Measurements from ENCODE around the gene SPEM3.
"Not testable (repeated sequence)": the region's sequence is repeated elsewhere in the genome, so short reads cannot be mapped to it uniquely, and the experiment has no call there.

The SPEM3 gene

GRCh38 chr17:7475764-7476422 is 47.2 kb downstream of the SPEM3 start:
- DNase-seq: peak; percentile 32

DNA sequence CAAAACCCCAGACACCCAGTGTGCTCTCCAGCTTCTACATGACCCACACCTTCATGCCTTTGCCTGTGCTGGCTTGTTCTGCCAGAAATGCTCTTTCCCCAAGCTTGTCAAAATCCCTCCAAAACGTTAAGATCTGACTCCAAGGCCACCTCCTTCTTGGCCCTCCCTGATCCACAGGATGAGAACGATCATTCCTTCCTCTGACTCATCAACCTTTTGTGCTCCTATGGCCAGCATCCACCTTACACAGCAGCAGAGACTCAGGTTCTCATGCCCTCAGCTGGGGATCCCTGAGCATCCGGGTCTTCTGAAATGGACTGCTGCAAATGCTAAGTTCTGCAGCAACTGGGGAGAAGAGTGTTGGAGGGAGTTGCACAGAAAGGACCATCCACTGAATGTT is 47.8 kb downstream of the SPEM3 start:
- DNase-seq: no peak

- DNase-seq: no peak
Measured at GRCh38 chr17:7476951-7477350, 48.3 kb downstream of the SPEM3 start.

DNA sequence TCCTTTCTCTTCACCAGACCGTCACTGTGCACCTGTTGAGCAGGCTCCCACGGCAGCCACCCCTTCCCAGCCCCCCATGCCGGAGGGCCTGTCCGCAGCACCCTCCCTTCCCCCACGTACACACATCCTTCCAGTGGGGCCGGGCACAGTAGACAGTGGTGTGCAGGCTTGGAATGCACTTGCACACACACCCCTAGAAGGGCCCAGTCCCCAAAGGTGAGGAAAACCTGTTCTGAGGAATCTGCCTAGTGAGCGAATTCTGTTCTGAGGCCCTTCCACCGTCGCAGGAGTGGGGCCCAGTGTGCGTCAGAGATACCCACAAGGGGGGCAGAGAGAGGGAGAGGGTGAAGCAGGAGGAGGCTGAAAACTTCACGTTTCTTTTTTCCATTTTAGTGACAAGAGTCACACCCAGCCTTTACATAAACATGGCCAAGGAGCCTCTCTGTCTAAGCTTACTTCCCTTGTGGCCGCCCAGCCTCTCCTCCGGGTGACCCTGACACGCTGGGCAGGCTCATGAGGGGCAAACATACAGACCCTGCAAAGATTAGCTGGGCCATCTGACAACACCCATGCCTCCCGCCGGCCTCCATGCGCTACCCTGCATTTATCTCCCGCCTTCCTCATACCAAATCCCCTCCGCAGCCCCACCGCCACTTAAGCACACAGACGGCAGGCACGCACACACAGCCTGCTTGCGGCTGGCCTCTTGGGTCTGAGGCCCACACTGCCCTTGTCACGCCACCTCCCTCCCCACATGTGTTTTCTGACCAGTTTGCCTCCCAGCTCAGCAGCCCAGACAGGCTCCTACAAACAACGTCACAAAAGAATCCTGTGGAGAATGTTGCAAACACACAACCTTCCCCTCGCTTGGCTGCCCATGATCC is 49.0 kb downstream of the SPEM3 start:
- DNase-seq: no peak

DNA sequence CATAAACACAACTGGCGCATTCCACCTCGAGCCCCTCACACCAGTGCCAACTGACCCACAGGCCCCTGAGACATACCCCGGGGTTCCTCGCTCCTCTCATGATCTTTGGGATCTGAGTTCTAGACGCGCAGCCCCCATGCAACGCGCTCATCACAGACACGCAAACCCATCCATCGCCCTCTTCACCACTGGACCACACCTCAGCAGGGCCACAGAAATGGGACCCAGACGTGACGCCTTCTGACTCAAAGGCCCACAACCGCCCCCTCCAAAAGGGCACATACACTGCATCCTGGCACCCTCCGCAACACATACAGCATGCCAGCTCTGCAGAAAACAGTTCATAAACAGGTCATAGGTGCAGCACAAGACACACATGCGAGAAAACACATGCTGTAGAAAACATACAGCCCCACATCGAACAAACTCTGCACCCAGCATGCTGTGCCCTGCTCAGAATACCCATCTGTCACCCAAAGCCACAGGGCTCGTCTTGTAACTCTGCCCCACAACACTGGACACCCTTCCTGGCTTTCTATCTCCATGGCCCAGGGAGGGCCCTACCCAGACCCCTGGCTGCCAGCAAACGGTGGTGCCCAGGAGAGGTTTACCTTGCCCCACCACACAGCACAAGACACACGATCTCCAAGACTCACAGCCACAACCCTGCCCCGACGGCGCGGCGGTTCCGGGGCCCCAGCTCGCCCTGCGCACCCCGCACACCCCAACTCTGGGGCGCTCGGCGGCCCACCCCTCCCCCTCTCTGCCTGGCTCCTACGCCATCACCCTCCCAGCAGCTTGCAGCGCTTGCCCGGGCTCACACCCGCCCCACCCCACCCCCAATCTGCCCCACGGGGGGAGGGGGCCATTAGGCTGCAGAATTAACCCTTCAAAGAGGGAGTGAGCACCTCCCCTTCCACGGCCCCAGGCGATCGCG is 49.9 kb downstream of the SPEM3 start:
- peak; percentile 85 for DNase-seq

- DNase-seq: peak; percentile 80
Measured at GRCh38 chr17:7479213-7480088, 50.8 kb downstream of the SPEM3 start, which contains the start of gene ZBTB4. Gene ZBTB4 (minus strand): TSS chr17:7479631. CDS start chr17:7466801, 12,830 bp downstream.

DNA sequence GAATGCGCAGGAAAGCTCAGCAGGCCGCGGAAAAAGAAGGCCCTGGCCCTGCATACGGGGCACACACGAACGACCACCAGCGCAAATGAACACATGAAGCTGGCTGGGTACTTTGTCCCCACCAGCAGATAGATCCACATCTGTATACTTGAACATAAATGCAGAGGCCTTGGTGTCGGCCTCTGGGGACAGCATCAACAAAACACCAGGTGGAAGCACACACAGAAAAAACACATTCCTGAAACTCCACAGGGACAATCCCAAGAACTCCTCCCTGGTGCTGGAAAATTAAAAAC is 51.4 kb downstream of the SPEM3 start:
- no peak for DNase-seq

DNA sequence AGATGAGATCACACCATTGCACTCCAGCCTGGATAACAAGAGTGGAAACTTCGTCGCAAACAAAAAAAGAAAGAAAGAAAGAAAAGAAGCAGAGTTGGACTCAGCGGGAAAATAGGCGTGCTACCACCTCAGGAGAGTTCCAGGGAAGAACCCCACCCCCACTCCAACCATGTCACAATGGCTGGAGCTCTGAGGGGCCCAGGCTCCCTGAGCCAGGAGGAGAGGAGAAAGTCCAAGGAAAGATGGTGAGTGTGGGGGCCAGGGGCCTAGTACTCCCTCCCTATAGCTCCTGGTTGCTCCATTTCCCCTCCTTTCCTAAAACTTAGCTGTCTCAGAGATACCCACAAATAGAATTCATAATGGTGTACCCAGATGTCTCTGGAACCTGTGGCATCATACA is 52.6 kb downstream of the SPEM3 start, which contains the start of gene SLC35G6:
Gene SLC35G6 (plus strand): TSS at position 172 of the 400 bp plus-strand sequence. CDS start 71 bp downstream, at position 243.
- DNase-seq: not testable (repeated sequence)

DNA sequence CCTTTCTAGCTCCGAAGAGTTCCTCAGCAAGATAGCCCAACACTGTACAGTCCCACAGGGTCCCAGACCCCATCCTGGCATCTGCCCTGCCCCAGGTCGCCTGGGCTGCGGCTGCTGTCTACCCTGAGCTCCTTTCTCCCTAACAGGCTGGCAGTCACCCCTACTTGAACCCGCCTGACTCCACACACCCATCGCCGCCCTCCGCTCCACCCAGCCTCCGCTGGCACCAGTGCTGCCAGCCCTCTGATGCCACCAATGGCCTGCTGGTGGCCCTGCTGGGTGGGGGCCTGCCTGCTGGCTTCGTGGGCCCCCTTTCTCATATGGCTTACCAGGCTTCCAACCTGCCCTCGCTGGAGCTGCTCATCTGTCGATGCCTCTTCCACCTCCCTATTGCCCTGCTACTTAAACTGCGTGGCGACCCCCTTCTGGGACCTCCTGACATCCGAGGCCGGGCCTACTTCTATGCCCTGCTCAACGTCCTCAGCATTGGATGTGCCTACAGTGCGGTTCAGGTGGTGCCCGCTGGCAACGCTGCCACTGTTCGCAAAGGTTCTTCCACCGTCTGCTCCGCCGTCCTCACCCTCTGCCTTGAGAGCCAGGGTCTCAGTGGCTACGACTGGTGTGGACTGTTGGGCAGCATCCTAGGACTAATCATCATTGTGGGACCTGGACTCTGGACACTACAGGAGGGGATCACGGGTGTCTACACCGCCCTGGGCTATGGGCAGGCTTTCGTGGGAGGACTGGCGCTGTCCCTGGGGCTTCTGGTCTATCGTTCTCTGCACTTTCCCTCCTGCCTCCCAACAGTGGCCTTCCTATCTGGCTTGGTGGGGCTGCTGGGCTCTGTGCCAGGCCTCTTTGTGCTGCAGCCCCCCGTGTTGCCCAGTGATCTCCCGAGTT is 53.4 kb downstream of the SPEM3 start:
- DNase-seq: not testable (repeated sequence)

Data from CD4-positive, alpha-beta T cell treated with Interleukin-21 for 1 hour (primary cell).